ENCODE data around the gene IL36G.

IL36G gene

GRCh38 chr2:112972423-112973086 is 5.3 kb upstream of the IL36G start:
- no peak for DNase-seq (ENCODE audit: low spot score)

DNA sequence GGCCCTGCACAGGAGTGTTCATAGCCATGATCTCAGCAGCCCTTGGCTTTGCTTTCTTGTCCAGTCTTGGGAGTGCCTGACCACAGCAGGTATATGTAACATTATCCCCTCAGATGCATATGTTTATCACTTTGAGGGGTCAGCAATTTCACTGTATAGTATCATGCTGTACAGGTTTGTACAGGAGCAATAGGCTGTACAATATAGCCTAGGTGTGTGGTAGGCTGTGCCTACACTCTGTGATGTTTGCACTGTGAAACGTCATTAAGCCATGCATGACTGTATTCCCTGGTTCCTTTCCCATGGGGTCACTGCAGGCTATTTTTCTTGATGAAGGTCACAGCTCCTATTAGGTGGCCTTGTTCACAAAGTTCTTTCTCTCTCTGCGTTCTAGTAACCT is 4.7 kb upstream of the IL36G start:
- DNase-seq (ENCODE audit: low spot score) = no peak

DNA sequence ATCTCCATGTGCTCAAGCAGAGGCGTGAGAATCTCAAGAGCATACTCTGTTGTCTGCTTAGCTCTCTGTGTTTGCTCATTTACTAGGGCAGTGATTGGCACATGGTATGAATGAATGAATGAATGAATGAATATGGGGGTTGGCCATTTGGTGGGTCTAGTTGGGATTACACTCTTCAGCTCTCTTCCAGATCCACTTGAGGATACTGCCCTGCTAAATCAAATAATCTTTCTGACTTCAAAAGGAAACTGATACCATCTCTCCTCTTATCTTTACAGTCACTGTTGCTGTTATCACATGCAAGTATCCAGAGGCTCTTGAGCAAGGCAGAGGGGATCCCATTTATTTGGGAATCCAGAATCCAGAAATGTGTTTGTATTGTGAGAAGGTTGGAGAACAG is 1.9 kb downstream of the IL36G start:
- no peak for DNase-seq (ENCODE audit: low spot score)

DNA sequence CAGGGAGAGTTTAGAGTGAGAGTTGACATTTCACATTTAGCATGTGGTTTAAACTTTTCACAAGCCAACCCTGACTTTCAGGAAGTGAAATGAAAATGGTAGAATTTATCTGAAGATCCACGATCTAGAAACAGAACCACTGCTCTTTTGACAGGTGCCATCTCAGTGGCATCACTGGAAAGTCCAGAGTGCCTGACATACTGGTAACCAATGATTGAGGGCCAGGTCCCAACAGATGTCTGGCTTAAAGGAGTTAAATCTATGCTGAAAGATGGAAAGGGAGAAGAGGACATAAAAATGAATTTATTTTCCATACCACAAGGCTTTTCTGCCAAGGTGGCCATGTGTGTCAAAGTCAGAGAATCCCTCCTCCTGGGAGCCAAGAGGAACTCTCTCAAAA is 2.7 kb downstream of the IL36G start:
- DNase-seq (ENCODE audit: low spot score) = no peak

DNA sequence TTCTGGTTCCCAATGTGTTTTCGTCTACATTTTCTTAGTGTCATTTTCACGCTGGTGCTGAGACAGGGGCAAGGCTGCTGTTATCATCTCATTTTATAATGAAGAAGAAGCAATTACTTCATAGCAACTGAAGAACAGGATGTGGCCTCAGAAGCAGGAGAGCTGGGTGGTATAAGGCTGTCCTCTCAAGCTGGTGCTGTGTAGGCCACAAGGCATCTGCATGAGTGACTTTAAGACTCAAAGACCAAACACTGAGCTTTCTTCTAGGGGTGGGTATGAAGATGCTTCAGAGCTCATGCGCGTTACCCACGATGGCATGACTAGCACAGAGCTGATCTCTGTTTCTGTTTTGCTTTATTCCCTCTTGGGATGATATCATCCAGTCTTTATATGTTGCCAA is 7.3 kb downstream of the IL36G start:
- no peak for DNase-seq (ENCODE audit: low spot score)

DNA sequence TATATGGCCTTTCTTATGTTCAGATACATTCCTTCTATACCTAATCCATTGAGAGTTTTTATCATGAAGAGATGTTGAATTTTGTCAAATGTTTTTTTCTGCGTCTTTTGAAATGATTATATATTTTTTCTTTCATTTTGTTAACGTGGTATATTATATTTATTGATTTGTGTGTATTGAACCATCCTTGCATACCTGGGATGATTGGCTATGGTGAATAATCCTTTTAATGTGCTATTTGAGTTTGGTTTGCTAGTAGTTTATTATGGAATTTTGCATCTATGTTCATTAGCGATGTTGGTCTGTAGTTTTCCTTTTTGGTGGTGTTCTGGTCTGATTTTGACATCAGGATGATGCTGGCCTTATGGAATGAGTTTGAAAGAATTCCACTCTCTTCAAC is 11.8 kb downstream of the IL36G start:
- DNase-seq (ENCODE audit: low spot score) = no peak

DNA sequence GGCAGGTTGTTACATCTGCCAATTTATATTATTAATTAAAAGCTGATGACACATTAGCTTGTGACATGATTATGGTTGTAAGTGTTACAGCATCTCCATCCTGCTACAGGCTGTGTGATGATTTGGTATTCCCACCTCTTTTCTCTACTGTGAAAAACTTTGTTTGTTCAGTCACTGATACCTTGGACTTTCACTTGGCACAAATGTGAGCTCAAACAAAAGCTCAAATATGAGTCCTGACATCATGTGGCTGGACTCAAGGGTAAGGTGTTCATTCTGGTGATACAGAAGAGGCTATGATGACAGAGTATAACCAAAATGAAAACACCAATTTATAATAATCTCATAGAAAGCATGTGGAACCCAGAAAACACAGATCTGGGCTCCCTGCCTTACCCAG is 16.0 kb downstream of the IL36G start:
- DNase-seq (ENCODE audit: low spot score) = no peak

DNA sequence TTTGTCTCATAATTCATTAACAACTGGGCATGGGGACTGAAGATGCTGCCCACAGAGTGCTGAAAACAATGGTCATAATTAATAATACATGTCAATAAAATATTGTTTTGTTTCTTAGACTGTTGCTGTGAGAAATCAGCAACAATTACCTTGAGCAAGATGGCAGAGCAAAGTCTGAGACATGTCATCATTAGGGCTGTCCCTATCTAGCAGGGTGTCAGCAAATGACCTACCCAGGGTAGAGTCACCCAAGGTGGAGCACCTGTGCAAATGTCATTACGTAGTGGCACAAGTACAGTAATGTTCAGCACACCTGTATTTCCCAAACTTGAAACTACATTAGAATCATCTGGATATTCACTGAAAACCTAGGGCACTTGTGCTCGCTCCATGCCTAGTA is 16.8 kb downstream of the IL36G start:
- DNase-seq (ENCODE audit: low spot score) = no peak

GRCh38 chr2:112995346-112995920 is 17.6 kb downstream of the IL36G start:
- DNase-seq (ENCODE audit: low spot score) = peak; percentile 18

DNA sequence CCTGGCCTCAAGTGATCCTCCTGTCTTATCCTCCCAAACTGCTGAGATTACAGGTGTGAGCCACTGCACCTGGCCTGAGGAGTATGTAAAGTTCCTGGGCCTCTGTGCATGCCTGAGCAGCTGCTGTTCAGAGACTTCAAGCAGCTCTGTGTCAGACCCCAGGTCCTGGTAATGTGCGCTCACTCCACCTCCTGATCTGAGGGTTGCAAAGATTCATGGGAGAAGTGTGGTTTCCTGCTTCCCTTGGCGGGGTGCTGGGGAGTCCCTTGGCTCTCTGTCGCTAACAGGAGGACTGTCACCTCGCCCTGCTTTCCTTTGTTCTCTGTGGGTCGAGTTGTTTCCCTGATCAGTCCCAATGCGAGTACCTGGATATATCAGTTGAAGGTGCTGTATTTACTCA is 18.8 kb downstream of the IL36G start:
- peak; percentile 48 for DNase-seq (ENCODE audit: low spot score)

DNA sequence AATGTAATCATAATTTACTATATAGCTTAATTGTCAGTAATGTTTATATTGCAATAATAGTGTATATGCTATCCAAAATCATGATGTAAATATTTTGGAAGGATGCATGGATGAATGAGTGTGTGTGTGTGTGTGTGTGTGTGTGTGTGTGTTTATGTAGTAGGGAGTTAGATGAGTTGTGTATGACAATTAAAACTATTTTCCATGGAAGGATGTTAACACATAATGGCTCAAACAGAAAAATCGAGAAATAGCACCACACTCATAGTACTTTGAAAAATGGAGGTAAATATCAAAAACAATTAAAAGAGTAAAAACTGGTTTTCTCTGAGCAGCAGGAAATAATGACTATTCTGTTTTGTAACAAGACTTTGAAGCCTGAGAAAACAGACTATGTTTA is 19.3 kb downstream of the IL36G start:
- DNase-seq (ENCODE audit: low spot score) = no peak

DNA sequence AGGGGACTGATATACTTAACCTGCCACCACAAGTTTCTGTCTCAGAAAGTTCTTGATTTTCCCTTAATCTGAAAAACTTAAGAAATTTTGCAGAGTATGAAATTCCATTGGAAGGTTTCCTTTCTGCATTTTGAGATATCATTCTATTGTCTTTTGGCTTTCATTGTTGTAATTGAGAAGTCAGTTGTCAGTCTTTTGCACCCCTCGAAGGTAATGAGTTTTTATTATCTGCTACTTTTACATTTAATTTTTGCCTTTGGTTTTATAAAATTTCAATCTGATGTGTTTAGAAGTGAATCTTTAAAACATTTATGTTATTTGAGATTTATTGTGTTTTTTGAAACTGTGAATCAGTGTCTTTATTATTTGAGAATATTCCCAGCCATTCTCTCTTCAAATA is 22.6 kb downstream of the IL36G start:
- DNase-seq (ENCODE audit: low spot score) = no peak

- DNase-seq (ENCODE audit: low spot score) = no peak
Measured at GRCh38 chr2:113002677-113003076, 24.9 kb downstream of the IL36G start.

DNA sequence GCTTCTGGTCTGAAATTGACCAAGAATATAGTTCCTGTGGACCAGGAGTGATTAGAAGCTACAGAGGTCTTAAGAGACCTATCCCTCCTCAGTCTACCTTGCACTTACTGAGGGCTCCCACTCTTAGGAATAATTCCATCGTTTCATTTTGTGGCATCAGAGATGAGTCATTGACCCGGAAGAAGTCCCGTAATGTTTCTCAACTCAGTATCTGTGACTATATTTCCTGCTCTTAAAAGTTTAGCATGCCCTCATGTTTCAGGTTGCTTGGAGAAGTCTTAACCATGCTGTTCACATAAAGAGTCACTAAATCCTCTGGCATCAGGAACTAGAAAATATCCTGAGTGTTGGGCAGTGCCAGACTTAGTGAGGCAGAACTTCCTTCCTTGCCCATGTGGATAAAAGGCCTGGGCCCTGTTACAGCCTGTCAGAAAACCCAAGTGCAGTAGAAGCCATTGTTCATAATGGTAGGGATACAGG is 27.3 kb downstream of the IL36G start, which contains the start of gene IL36A:
Gene IL36A, plus strand, starts transcription at position 430 of the 480 bp plus-strand sequence. CDS start 413 bp downstream, outside the sequence.
- DNase-seq (ENCODE audit: low spot score) = no peak

DNA sequence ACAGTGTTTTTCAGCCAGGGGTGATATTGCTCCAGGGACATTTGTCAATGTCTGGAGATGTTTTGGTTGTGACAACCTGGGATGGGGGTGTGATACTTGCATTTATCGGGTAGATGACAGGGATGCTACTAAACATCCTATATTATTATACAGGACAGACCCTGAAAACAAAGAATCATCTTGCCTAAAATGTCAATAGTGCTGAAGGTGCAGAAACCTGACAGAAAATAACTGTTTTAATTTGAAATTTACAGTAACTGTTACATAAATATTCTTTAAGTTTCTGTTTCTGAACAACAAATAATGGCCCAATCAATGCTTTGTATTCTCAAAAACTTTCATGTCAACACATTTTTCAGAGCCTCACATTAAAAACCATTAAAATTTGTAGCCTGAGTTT is 29.4 kb downstream of the IL36G start:
- no peak for DNase-seq (ENCODE audit: low spot score)

- no peak for DNase-seq (ENCODE audit: low spot score)
Measured at GRCh38 chr2:113009622-113010021, 31.8 kb downstream of the IL36G start.

DNA sequence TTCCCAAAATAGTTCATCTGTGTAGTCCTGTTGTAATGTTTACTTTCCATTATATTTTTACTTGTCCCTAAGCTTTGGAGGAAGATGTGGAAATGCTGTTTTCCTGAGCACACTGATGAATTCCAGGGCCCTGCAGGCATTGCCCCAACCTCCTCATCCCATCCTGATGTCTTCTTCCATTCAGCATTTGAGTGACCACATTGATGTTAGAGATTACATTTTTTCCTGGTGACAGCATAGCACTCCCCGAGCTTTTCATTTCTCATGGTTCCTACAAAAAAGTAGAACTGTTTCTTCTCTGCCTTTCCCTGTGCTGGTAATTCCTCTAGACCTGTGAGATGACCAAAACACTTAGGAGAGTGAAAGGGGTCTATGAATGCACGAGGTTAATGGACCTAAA is 32.3 kb downstream of the IL36G start:
- no peak for DNase-seq (ENCODE audit: low spot score)

DNA sequence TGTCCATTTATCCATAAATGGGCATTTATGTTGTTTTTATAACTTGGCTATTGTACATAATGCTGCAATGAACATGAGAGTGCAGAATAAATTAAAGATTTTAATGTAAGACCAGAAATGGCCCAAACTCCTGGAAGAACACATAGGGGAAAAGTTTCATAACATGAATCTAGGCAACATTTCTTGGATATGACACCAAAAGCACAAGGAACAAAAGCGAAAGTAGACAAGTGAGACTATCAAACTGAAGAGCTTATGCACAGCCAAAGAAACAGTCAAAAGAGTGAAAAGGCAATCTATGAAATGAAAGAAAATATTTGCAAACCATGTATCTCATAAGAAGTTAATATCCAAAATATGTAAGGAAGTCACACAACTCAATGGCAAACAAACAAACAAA is 33.3 kb downstream of the IL36G start:
- no peak for DNase-seq (ENCODE audit: low spot score)

DNA sequence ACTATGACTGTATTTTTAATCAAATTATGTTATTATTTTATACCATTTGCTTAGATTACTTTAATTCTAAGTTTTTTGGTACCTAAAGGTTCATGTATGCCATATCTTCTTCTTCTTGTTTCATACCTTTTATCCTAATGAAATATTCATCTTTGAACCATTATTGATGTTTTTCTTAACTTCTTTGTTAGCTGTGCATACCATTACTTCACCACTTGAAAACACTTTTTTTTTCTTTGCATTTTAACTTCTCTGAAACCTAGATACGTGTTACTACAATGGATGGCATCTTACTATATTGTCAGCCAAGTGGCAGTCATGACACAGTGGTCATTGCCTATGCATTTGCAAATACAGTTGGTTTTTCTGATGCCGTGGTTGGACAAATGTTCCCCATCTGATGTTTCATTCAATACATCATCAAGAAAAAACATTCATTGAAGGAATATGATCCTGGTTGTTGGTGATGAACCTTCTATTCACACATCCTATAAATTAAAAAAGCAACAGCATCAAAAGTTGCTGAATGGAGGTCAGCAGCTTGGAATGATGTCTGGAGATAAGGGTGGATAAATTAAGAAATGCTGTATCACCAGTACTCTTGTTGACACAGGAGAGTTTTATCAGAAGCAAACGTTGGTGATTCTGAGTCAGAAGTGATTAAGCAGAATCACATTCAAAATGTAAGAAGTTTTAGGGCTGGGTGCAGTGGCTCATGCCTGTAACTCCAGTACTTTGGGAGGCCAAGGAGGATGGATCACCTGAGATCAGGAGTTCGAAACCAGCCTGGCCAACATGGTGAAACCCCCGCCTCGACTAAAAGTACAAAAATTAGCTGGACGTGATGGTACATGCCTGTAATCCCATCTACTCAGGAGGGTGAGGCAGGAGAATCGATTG is 34.9 kb downstream of the IL36G start:
- no peak for DNase-seq (ENCODE audit: low spot score)

DNA sequence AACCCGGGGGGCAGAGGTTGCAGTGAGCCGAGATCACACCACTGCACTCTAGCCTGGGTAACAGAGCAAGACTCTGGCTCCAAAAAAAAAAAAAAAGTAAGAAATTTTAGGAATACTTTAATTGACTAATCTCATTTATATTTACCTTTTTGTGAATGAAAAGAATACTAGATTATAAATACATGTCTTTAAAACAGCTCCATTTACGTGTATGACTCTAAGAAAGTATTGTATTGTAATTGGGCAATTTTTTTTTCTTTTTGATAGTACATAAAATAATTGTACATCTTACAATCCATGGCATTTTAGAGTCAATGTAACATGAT is 35.5 kb downstream of the IL36G start:
- DNase-seq (ENCODE audit: low spot score) = no peak

- no peak for DNase-seq (ENCODE audit: low spot score)
Measured at GRCh38 chr2:113014067-113014466, 36.3 kb downstream of the IL36G start.

DNA sequence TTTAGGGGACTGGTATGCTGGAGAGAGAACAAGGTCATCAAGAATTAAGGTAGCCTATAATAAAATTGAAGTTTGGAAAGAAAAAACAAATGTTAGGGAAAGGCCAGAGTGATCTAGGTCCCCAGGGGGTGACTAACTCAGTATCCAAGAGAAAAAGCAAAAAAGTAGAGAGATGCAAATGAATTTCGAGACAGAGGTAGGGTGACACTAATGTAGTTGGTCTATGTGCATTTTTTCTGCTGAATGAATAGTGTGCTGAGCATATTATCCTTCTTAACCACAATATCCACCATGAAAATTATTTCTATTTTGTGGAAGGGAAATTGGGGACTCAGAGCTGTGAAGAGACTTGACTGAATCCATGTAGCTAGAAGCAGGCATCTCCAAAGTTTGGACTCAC is 37.2 kb downstream of the IL36G start:
- no peak for DNase-seq (ENCODE audit: low spot score)

- DNase-seq (ENCODE audit: low spot score) = no peak
Measured at GRCh38 chr2:113015655-113016054, 37.8 kb downstream of the IL36G start.
